ENCODE results near the gene ATL2.
A peak's percentile ranks its signal among the peaks of the same experiment; 100 is the strongest.
"Not testable (repeated sequence)": the region's sequence is repeated elsewhere in the genome, so short reads cannot be mapped to it uniquely, and the experiment has no call there.

ATL2 gene

DNA sequence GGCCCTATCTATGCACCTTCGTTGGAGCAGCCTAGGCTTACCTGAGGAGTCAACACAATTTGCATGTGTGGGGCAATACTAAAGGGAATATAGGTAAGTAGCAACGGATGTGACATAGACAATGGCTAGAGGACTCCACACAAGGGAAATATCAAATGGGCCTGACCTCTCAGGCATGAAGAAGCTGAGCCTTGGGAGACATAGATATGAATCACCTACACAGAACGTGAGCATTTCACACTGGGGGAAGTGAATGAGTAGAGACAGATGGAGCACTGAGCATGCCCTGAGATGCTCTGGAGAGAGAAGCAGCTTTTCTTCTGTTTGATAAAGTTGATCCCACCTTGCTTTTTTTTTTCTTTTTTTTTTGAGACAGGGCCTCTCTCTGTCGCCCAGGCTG, 97.9 kb downstream of the ATL2 start:
- no peaks in the 10 kb centered on the region for H3K36me3 ChIP-seq (ENCODE audit: insufficient read depth, low read length)
- H3K4me2 ChIP-seq (ENCODE audit: low read depth, low read length, poor library complexity, severe bottlenecking), result no peak overlapping the region
- no peaks in the 10 kb centered on the region for H3K79me2 ChIP-seq (ENCODE audit: insufficient read depth, low read length)
- H3K4me3 ChIP-seq (ENCODE audit: low read length, poor library complexity, severe bottlenecking), result no peak overlapping the region
- H3F3A ChIP-seq (ENCODE audit: low read depth), result peaks cover 1% of the 10 kb centered on the region
- no peak for TF ChIP-seq CTCF (conservative IDR thresholded peaks at IDR 0.05; ENCODE audit: low read length)
- no peak for TF ChIP-seq EZH2phosphoT487 (IDR thresholded peaks at IDR 0.05; ENCODE audit: borderline replicate concordance)
- peaks cover 21% of the 10 kb centered on the region for H3K4me1 ChIP-seq (ENCODE audit: insufficient read depth, low read length, poor library complexity, severe bottlenecking)
- H4K20me1 ChIP-seq (ENCODE audit: insufficient read depth, low read length, poor library complexity, severe bottlenecking), result no peaks in the 10 kb centered on the region
- H2AFZ ChIP-seq (ENCODE audit: low read length), result no peak overlapping the region
- no peak overlapping the region for H3K9ac ChIP-seq (ENCODE audit: low read depth, low read length, poor library complexity, severe bottlenecking)
- H3K9me2 ChIP-seq (replicated peaks; ENCODE audit: low read depth, low read length), result no peaks in the 10 kb centered on the region
- H3K27me3 ChIP-seq (ENCODE audit: insufficient read depth, low read length, poor library complexity, severe bottlenecking), result no peaks in the 10 kb centered on the region
- no peaks in the 10 kb centered on the region for H3K9me3 ChIP-seq (ENCODE audit: insufficient read depth, low read depth, low read length)

GRCh38 chr2:38278117-38278438, 99.0 kb downstream of the ATL2 start:
- H3K4me1 ChIP-seq (ENCODE audit: insufficient read depth, low read length, poor library complexity, severe bottlenecking); H3K4me2 ChIP-seq (ENCODE audit: low read depth, low read length, poor library complexity, severe bottlenecking); H3K27me3 ChIP-seq (ENCODE audit: insufficient read depth, low read length, poor library complexity, severe bottlenecking); H3K9me3 ChIP-seq (ENCODE audit: insufficient read depth, low read depth, low read length); H3K36me3 ChIP-seq (ENCODE audit: insufficient read depth, low read length); H3K79me2 ChIP-seq (ENCODE audit: insufficient read depth, low read length); H3K9ac ChIP-seq (ENCODE audit: low read depth, low read length, poor library complexity, severe bottlenecking); H4K20me1 ChIP-seq (ENCODE audit: insufficient read depth, low read length, poor library complexity, severe bottlenecking); H3F3A ChIP-seq (ENCODE audit: low read depth); H3K9me2 ChIP-seq (replicated peaks; ENCODE audit: low read depth, low read length); H3K4me3 ChIP-seq (ENCODE audit: low read length, poor library complexity, severe bottlenecking): not testable (repeated sequence)
- H2AFZ ChIP-seq (ENCODE audit: low read length), result peak overlapping the region; percentile 79

GRCh38 chr2:38277245-38278116, 99.6 kb downstream of the ATL2 start:
- Histone ChIP-seq H3K9me2 (replicated peaks; ENCODE audit: low read depth, low read length) (no peaks in the 10 kb centered on the region), H3K4me1 (ENCODE audit: insufficient read depth, low read length, poor library complexity, severe bottlenecking) (peaks cover 3% of the 10 kb centered on the region), H3K36me3 (ENCODE audit: insufficient read depth, low read length) (no peaks in the 10 kb centered on the region), H2AFZ (ENCODE audit: low read length) (peak overlapping the region; percentile 79), H3F3A (ENCODE audit: low read depth) (no peaks in the 10 kb centered on the region), H3K4me2 (ENCODE audit: low read depth, low read length, poor library complexity, severe bottlenecking) (no peak overlapping the region), H3K9me3 (ENCODE audit: insufficient read depth, low read depth, low read length) (no peaks in the 10 kb centered on the region), H3K79me2 (ENCODE audit: insufficient read depth, low read length) (no peaks in the 10 kb centered on the region), H3K9ac (ENCODE audit: low read depth, low read length, poor library complexity, severe bottlenecking) (no peak overlapping the region), H4K20me1 (ENCODE audit: insufficient read depth, low read length, poor library complexity, severe bottlenecking) (no peaks in the 10 kb centered on the region), H3K27me3 (ENCODE audit: insufficient read depth, low read length, poor library complexity, severe bottlenecking) (no peaks in the 10 kb centered on the region), H3K4me3 (ENCODE audit: low read length, poor library complexity, severe bottlenecking) (no peak overlapping the region)
- TF ChIP-seq CTCF (conservative IDR thresholded peaks at IDR 0.05; ENCODE audit: low read length), result no peak
- TF ChIP-seq EZH2phosphoT487 (IDR thresholded peaks at IDR 0.05; ENCODE audit: borderline replicate concordance), result no peak
